OCI-LY7 (cell line): ENCODE results near the gene LMX1B. TPM values are rescaled to one million over a fixed set of nuclear protein-coding genes. Genes with fewer than 3 reads are reported as not detected.

Experiments used
- BruUV-seq: library from RNA; stranded (reverse); fragments of 400-500 nt; replicated peaks from 2 replicates; lab custom pipeline; 2021; lab: Mats Ljungman, UMichigan
- CTCF ChIA-PET: fragments of 300-600 bp; sonication (Branson Sonifier 250); formaldehyde crosslinking; loops from one replicate; lab custom pipeline; 2022; ENCODE audit warnings: antibody characterized with exemption; ENCODE audit not compliant: unreplicated experiment; lab: Charles Lee
- POLR2A ChIA-PET: fragments of 300-600 bp; sonication (Branson Sonifier 250); formaldehyde crosslinking; loops from one replicate; lab custom pipeline; 2022; ENCODE audit warnings: antibody characterized with exemption; lab: Charles Lee
- DNase-seq: peaks from one replicate; pipeline ENCODE4 v3.0.0-alpha.2; 2015; ENCODE audit warnings: low spot score
- H2AFZ ChIP-seq: fragments of 200-600 bp; sonication (generic), shearing (Covaris generic); 2 replicates; pipeline ENCODE4 v1.6.1; 2014; ENCODE audit warnings: mild to moderate bottlenecking, antibody characterized with exemption, low read length, moderate library complexity
- H3K27ac ChIP-seq: fragments of 200-600 bp; sonication (generic); 2 replicates; pipeline ENCODE4 v1.5.1; 2014; ENCODE audit warnings: mixed run types, low read depth, mild to moderate bottlenecking, moderate library complexity, low read length, inconsistent platforms; ENCODE audit not compliant: poor library complexity, severe bottlenecking
- H3K36me3 ChIP-seq: fragments of 200-600 bp; sonication (generic); 2 replicates; pipeline ENCODE4 v1.6.1; 2014; ENCODE audit warnings: mild to moderate bottlenecking, antibody characterized with exemption, low read length, moderate library complexity, mixed read lengths; ENCODE audit not compliant: insufficient read depth
- H3K4me1 ChIP-seq: fragments of 200-600 bp; sonication (generic); 2 replicates; pipeline ENCODE4 v1.5.1; 2014; ENCODE audit warnings: mild to moderate bottlenecking, low read length; ENCODE audit not compliant: insufficient read depth, poor library complexity, severe bottlenecking
- H3K4me2 ChIP-seq: fragments of 200-600 bp; sonication (generic); 2 replicates; pipeline ENCODE4 v1.6.1; 2014; ENCODE audit warnings: mild to moderate bottlenecking, low read length
- H3K4me3 ChIP-seq: fragments of 200-600 bp; sonication (generic); 2 replicates; pipeline ENCODE4 v1.5.1; 2014; ENCODE audit warnings: mild to moderate bottlenecking, low read depth, low read length; ENCODE audit not compliant: poor library complexity, severe bottlenecking
- H3K79me2 ChIP-seq: fragments of 200-600 bp; sonication (generic); 2 replicates; pipeline ENCODE4 v1.6.1; 2016; ENCODE audit warnings: low read depth, mild to moderate bottlenecking, low read length, moderate library complexity, mixed read lengths; ENCODE audit not compliant: insufficient read depth
- H3K9me2 ChIP-seq: fragments of 200-600 bp; sonication (generic); 2 replicates; pipeline ENCODE4 v1.6.1; 2016; ENCODE audit warnings: mild to moderate bottlenecking, low read length, mixed read lengths; ENCODE audit not compliant: insufficient read depth
- H3K9me3 ChIP-seq: fragments of 200-600 bp; sonication (generic); 2 replicates; pipeline ENCODE4 v1.6.1; 2014; ENCODE audit warnings: mild to moderate bottlenecking, mixed run types, low read length, mixed read lengths
- H4K20me1 ChIP-seq: fragments of 200-600 bp; sonication (generic); 2 replicates; pipeline ENCODE4 v1.6.1; 2014; ENCODE audit warnings: mild to moderate bottlenecking, antibody characterized with exemption, low read length, moderate library complexity, mixed read lengths; ENCODE audit not compliant: insufficient read depth
- CTCF ChIP-seq: fragments of 200-600 bp; sonication (generic); conservative IDR thresholded peaks from 2 replicates; pipeline ENCODE4 v1.5.1; 2014; ENCODE audit warnings: mild to moderate bottlenecking, antibody characterized with exemption, low read length, moderate library complexity, mixed read lengths
- EZH2phosphoT487 ChIP-seq: fragments of 200-600 bp; sonication (generic); IDR thresholded peaks from 2 replicates; pipeline ENCODE4 v1.6.1; 2018; ENCODE audit warnings: low read depth, borderline replicate concordance, mild to moderate bottlenecking, mixed run types, antibody characterized with exemption, low read length, moderate library complexity, mixed read lengths
- intact Hi-C: fragments of 100-400 bp; cut with micrococcal nuclease; formaldehyde crosslinking; loops from one replicate; pipeline ENCODE4 v1.10.0; 2022; ENCODE audit not compliant: unreplicated experiment
- total RNA-seq, 2 experiments: library from RNA; depleted of rRNA in 1 of 2; stranded (reverse); fragments of >200 nt in 1 of 2; shearing (Covaris generic) in 1 of 2; gene quantifications; 2 replicates each; pipeline ENCODE4 v1.2.3, GENCODE V29; 2014 to 2022

The LMX1B gene
- total RNA-seq, 2 experiments from 2014 or later: not detected

GRCh38 chr9:126582427-126582826, 31.3 kb upstream of the LMX1B start:
- BruUV-seq: no TSS peak
- intact Hi-C loops: no loop called here
- Histone ChIP-seq H3K4me3 (no peak overlapping the region), H3K27ac (no peak overlapping the region), H3K9me3 (no peaks in the 10 kb centered on the region), H4K20me1 (no peaks in the 10 kb centered on the region), H3K79me2 (no peaks in the 10 kb centered on the region), H3K9me2 (no peaks in the 10 kb centered on the region), H3K4me1 (no peaks in the 10 kb centered on the region), H2AFZ (no peak overlapping the region), H3K36me3 (no peaks in the 10 kb centered on the region), H3K4me2 (no peak overlapping the region)
- no peak for TF ChIP-seq CTCF
- no peak for TF ChIP-seq EZH2phosphoT487
- ChIA-PET CTCF (no interaction called here), POLR2A (interaction anchor here (0.7 kb wide), 1 partner anchor 89 kb away, joined by 4 read pairs; no protein-coding TSS in a partner anchor)
- DNase-seq: no peak

GRCh38 chr9:126583144-126583760, 30.5 kb upstream of the LMX1B start:
- Histone ChIP-seq H2AFZ (no peak overlapping the region), H3K4me3 (no peak overlapping the region), H3K27ac (no peak overlapping the region), H3K4me2 (no peak overlapping the region), H3K79me2 (no peaks in the 10 kb centered on the region), H4K20me1 (no peaks in the 10 kb centered on the region), H3K36me3 (no peaks in the 10 kb centered on the region), H3K4me1 (no peaks in the 10 kb centered on the region), H3K9me2 (no peaks in the 10 kb centered on the region), H3K9me3 (no peaks in the 10 kb centered on the region)
- no peak for DNase-seq
- no TSS peak for BruUV-seq
- ChIA-PET CTCF (no interaction called here), POLR2A (interaction anchor here (0.7 kb wide), 1 partner anchor 88 kb away, joined by 4 read pairs; no protein-coding TSS in a partner anchor)
- intact Hi-C loops: no loop called here
- no peak for TF ChIP-seq EZH2phosphoT487
- no peak for TF ChIP-seq CTCF

- Histone ChIP-seq H3K79me2 (no peaks in the 10 kb centered on the region), H3K4me3 (no peak overlapping the region), H3K27ac (no peak overlapping the region), H3K4me2 (no peak overlapping the region), H4K20me1 (no peaks in the 10 kb centered on the region), H3K36me3 (no peaks in the 10 kb centered on the region), H3K4me1 (no peaks in the 10 kb centered on the region), H3K9me2 (no peaks in the 10 kb centered on the region), H3K9me3 (no peaks in the 10 kb centered on the region), H2AFZ (no peak overlapping the region)
- intact Hi-C loops: no loop called here
- BruUV-seq: no TSS peak
- TF ChIP-seq EZH2phosphoT487 (no peak), CTCF (no peak)
- DNase-seq: no peak
- POLR2A ChIA-PET: interaction anchor here (0.7 kb wide), 1 partner anchor 57 kb away, joined by 5 read pairs; no protein-coding TSS in a partner anchor
- CTCF ChIA-PET: no interaction called here
Observed at GRCh38 chr9:126584611-126585010, 29.1 kb upstream of the LMX1B start.
